SU-DHL-6 (cell line): ENCODE results near the gene ASCC3.

ENCODE experiments used
- H2AFZ ChIP-seq: fragments of 200-600 bp; sonication (generic); 2 replicates; pipeline ENCODE4 v1.6.1; 2014; ENCODE audit warnings: low read depth, mild to moderate bottlenecking, moderate library complexity, mixed read lengths, antibody characterized with exemption, low read length; ENCODE audit not compliant: severe bottlenecking
- H3F3A ChIP-seq: fragments of 200-600 bp; shearing (Covaris generic); 2 replicates; pipeline ENCODE4 v1.6.0; 2016; ENCODE audit warnings: antibody characterized with exemption, mild to moderate bottlenecking; ENCODE audit not compliant: insufficient read depth
- H3K27ac ChIP-seq: fragments of 200-600 bp; sonication (generic); 2 replicates; pipeline ENCODE4 v1.5.1; 2016; ENCODE audit warnings: low read depth, mild to moderate bottlenecking, low read length, moderate library complexity, mixed read lengths
- H3K27me3 ChIP-seq: fragments of 200-600 bp; sonication (generic), shearing (Covaris generic); 2 replicates; pipeline ENCODE4 v1.6.0; 2014; ENCODE audit warnings: mild to moderate bottlenecking, low read length
- H3K36me3 ChIP-seq: fragments of 200-600 bp; sonication (generic); 2 replicates; pipeline ENCODE4 v1.6.1; 2014; ENCODE audit warnings: mild to moderate bottlenecking, low read length, mixed read lengths
- H3K4me2 ChIP-seq: fragments of 300-600, 200-600 bp; shearing (Covaris generic), sonication (generic); 2 replicates; pipeline ENCODE4 v1.6.0; 2014; ENCODE audit warnings: low read length, low read depth, mild to moderate bottlenecking; ENCODE audit not compliant: poor library complexity, severe bottlenecking
- H3K4me3 ChIP-seq: fragments of 200-600 bp; sonication (generic); 2 replicates; pipeline ENCODE4 v1.5.1; 2014; ENCODE audit warnings: antibody characterized with exemption, low read length, mild to moderate bottlenecking, mixed read lengths; ENCODE audit not compliant: insufficient read depth, poor library complexity, severe bottlenecking
- H3K79me2 ChIP-seq: fragments of 200-600 bp; sonication (generic); 2 replicates; pipeline ENCODE4 v1.6.1; 2014; ENCODE audit warnings: mild to moderate bottlenecking, low read length, moderate library complexity; ENCODE audit not compliant: insufficient read depth
- H3K9ac ChIP-seq: fragments of 200-600 bp; sonication (generic); 2 replicates; pipeline ENCODE4 v1.7.0; 2014; ENCODE audit warnings: mild to moderate bottlenecking, low read length
- H3K9me2 ChIP-seq: fragments of 200-600 bp; sonication (generic); replicated peaks from 2 replicates; pipeline ENCODE4 v1.6.1; 2014; ENCODE audit warnings: low read length; ENCODE audit not compliant: insufficient read depth
- H3K9me3 ChIP-seq: fragments of 200-600 bp; sonication (generic); 2 replicates; pipeline ENCODE4 v1.6.1; 2014; ENCODE audit warnings: low read length, mixed read lengths; ENCODE audit not compliant: insufficient read depth
- H4K20me1 ChIP-seq: fragments of 200-600 bp; sonication (generic); 2 replicates; pipeline ENCODE4 v1.6.1; 2014; ENCODE audit warnings: low read depth, mild to moderate bottlenecking, antibody characterized with exemption, low read length, moderate library complexity, mixed read lengths
- EZH2phosphoT487 ChIP-seq: fragments of 200-600 bp; sonication (generic), shearing (Covaris generic); conservative IDR thresholded peaks from 2 replicates; pipeline ENCODE4 v1.6.1; 2018; ENCODE audit warnings: mild to moderate bottlenecking, antibody characterized with exemption, low read length, moderate library complexity, mixed read lengths
- TF ChIP-seq, protein P1 (sequence below): fragments of 200-600 bp; sonication (generic); IDR thresholded peaks from one replicate; pipeline ENCODE4 v1.5.1; 2017; ENCODE audit warnings: antibody characterized with exemption, mild to moderate bottlenecking, low read length, moderate library complexity; ENCODE audit not compliant: insufficient read depth, poor library complexity, severe bottlenecking

The ASCC3 gene

DNA sequence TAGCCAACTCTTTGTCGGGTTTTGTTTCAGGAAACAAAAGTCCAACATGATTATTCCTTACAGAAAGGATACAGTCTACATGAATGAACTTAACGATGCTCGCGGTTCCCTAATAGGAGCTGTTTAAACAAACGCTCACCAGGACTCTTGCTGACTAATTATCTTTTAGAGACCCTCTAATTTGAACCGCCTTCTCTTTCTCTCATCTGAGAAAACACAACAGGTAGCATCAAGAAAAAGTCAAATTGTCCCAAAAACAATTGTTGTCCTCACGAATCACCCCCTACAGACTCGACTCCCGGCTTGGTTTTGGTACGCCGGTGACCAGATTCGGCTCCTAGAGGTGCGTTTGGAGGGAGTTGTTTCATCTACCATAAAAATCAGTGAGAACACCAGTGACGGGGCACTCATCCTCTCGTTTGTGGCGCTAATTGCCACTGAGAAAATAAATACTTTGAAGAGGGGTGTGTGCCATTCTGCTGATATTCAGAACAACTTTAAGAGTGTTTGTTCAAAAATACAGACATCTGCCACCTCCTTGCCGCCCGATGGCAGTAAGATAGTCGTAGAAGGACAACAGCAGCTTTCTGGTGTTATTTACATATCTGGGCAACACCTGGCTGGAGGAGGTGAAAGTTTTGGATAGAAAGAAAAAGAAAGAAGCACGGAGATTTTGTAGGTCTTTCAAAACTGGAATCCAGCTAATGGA lies 415.3 kb downstream of the ASCC3 start:
- Histone ChIP-seq H3K36me3 (no peaks in the 10 kb centered on the region), H3K27ac (no peak overlapping the region), H3K4me2 (no peak overlapping the region), H2AFZ (no peak overlapping the region), H3F3A (no peaks in the 10 kb centered on the region), H3K9me3 (no peaks in the 10 kb centered on the region), H3K79me2 (no peaks in the 10 kb centered on the region), H3K9ac (no peak overlapping the region), H3K4me3 (no peak overlapping the region), H4K20me1 (no peaks in the 10 kb centered on the region), H3K27me3 (no peaks in the 10 kb centered on the region), H3K9me2 (no peaks in the 10 kb centered on the region)
- no peak for TF ChIP-seq EZH2phosphoT487
- TF ChIP-seq, protein P1, sequence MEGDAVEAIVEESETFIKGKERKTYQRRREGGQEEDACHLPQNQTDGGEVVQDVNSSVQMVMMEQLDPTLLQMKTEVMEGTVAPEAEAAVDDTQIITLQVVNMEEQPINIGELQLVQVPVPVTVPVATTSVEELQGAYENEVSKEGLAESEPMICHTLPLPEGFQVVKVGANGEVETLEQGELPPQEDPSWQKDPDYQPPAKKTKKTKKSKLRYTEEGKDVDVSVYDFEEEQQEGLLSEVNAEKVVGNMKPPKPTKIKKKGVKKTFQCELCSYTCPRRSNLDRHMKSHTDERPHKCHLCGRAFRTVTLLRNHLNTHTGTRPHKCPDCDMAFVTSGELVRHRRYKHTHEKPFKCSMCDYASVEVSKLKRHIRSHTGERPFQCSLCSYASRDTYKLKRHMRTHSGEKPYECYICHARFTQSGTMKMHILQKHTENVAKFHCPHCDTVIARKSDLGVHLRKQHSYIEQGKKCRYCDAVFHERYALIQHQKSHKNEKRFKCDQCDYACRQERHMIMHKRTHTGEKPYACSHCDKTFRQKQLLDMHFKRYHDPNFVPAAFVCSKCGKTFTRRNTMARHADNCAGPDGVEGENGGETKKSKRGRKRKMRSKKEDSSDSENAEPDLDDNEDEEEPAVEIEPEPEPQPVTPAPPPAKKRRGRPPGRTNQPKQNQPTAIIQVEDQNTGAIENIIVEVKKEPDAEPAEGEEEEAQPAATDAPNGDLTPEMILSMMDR = no peak

DNA sequence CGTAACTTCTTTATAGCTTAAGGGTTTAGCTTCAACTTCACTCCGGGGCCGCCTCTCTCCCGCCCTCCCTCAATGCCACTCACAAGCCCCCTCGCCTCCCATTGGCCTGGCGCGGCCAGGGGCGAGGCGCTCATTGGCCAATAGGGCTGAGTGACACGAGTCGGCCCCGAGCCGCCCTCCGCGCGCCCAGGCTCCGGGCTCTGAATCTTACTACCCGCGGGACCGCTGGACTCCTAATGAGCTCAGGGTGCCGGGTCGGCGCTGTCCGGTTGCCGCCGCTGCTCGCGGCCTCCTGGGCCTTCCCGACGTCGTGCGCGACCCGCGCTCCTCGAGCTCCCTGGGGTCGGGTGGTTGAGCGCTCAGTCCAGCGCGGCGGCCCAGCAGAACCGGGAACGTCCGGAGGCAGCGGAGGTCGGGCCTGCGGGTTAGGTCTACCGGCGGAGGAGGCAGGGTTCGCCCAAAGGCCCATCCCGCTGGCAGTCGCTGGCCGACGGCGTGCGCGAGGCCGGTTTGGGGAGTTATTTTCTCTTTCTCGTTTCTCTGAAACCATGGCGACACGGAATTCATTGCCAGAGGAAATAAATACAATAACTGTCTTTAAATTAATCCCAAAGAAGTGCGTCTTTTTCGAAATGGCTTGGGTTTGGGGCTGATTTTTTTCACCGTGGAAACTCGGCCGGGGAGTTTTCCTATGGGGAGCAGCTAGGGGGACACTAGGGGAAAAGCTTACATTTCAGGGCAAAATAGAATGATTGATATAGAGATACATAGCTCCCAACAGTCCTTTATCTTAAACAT lies 416.0 kb downstream of the ASCC3 start, which contains the start of gene SIM1:
TSS of gene SIM1 (minus strand) at position 19 of the 798 bp plus-strand sequence. CDS start 1,453 bp downstream, outside the sequence.
- H3K79me2 ChIP-seq = no peaks in the 10 kb centered on the region
- no peaks in the 10 kb centered on the region for H3K27me3 ChIP-seq
- no peaks in the 10 kb centered on the region for H3K9me3 ChIP-seq
- no peak within 1 kb of the TSS for H3K9ac ChIP-seq
- no peaks in the 10 kb centered on the region for H3K9me2 ChIP-seq
- H3F3A ChIP-seq = no peaks in the 10 kb centered on the region
- H3K36me3 ChIP-seq = no peaks in the 10 kb centered on the region
- H3K4me2 ChIP-seq = no peak within 1 kb of the TSS
- no peak within 1 kb of the TSS for H2AFZ ChIP-seq
- H3K4me3 ChIP-seq = no peak within 1 kb of the TSS
- no peaks in the 10 kb centered on the region for H4K20me1 ChIP-seq
- TF ChIP-seq, protein P1 = no peak
- TF ChIP-seq EZH2phosphoT487 = no peak
- H3K27ac ChIP-seq = no peak within 1 kb of the TSS

DNA sequence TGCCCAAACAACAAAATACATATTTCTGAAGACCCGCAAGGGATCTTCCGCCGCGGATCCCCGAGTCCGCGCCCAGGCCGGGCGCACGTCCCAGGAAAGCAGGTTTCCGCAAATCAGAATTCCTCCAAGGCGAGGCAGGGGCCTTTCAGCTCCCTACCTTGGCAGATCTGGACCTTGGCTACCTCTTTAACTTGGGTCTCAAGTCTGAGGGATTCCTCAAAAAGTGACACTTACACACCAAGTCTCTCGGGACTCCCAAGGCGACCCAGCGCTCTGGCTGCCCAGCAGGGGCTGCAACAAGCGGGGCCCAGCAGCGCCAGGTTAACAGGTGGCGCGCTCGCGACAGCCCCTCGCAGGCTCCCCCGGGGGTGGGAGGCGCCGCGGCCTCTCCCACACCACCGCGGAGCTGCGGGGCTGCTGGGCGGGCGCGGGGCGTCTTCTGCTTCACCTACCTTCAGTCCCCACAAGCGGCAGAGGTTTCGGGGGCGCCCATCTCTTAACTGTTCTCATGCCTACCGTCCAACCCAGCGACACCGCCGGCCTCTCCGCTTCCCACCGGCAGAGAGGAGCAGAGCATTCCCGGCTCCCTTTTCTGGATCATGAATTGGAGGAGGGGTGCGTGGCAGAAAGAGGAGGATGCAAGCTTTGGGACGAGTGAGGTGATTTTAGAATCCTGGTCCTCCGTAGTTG lies 416.8 kb downstream of the ASCC3 start:
- H3K4me3 ChIP-seq = no peak overlapping the region
- H4K20me1 ChIP-seq = no peaks in the 10 kb centered on the region
- no peaks in the 10 kb centered on the region for H3K9me3 ChIP-seq
- H3K9ac ChIP-seq = no peak overlapping the region
- H3K27ac ChIP-seq = no peak overlapping the region
- no peak overlapping the region for H3K4me2 ChIP-seq
- H3K79me2 ChIP-seq = no peaks in the 10 kb centered on the region
- H3K9me2 ChIP-seq = no peaks in the 10 kb centered on the region
- H3K36me3 ChIP-seq = no peaks in the 10 kb centered on the region
- no peaks in the 10 kb centered on the region for H3F3A ChIP-seq
- no peak for TF ChIP-seq EZH2phosphoT487
- TF ChIP-seq, protein P1 = no peak
- H3K27me3 ChIP-seq = no peaks in the 10 kb centered on the region
- no peak overlapping the region for H2AFZ ChIP-seq
